ENCODE results near the gene B3GAT1. TPM values are rescaled to one million over a fixed set of nuclear protein-coding genes. Genes with fewer than 3 reads are reported as not detected.

B3GAT1 gene
- total RNA-seq, 4 donors from 2014 or later: 0.26 to 0.93 (median 0.36) TPM

- H3K27ac ChIP-seq: no peak overlapping the region
- H3K4me1 ChIP-seq: no peaks in the 10 kb centered on the region
- no peak overlapping the region for H3K4me3 ChIP-seq
- no peaks in the 10 kb centered on the region for H3K27me3 ChIP-seq
- no peaks in the 10 kb centered on the region for H3K9me3 ChIP-seq
- WGBS: 91% methylated on average over 16 of the region's 19 CpGs
- TF ChIP-seq CTCF (IDR thresholded peaks at IDR 0.05): no peak
- no peak for TF ChIP-seq POLR2AphosphoS5 (IDR thresholded peaks at IDR 0.05)
- TF ChIP-seq EP300 (IDR thresholded peaks at IDR 0.05): no peak
- no peak for TF ChIP-seq POLR2A (IDR thresholded peaks at IDR 0.05)
- DNase-seq (ENCODE audit: low spot score in 2 of 2): peak; percentile 36 to 71
- no peaks in the 10 kb centered on the region for H3K36me3 ChIP-seq
These were observed 41.3 kb downstream of the B3GAT1 start for GRCh38 chr11:134370526-134371435.

- Histone ChIP-seq H3K4me3 (no peak overlapping the region), H3K36me3 (no peaks in the 10 kb centered on the region), H3K4me1 (no peaks in the 10 kb centered on the region), H3K9me3 (no peaks in the 10 kb centered on the region), H3K27me3 (no peaks in the 10 kb centered on the region), H3K27ac (no peak overlapping the region)
- peak; percentile 55 to 73 for DNase-seq (ENCODE audit: low spot score in 2 of 2)
- 90% methylated on average over 30 of the region's 30 CpGs for WGBS
- no peak for TF ChIP-seq CTCF (IDR thresholded peaks at IDR 0.05)
- no peak for TF ChIP-seq POLR2AphosphoS5 (IDR thresholded peaks at IDR 0.05)
- no peak for TF ChIP-seq EP300 (IDR thresholded peaks at IDR 0.05)
- TF ChIP-seq POLR2A (IDR thresholded peaks at IDR 0.05): no peak
These were observed 42.2 kb downstream of the B3GAT1 start for GRCh38 chr11:134369656-134370525.

GRCh38 chr11:134367781-134368180 is 44.3 kb downstream of the B3GAT1 start:
- TF ChIP-seq POLR2A (IDR thresholded peaks at IDR 0.05): no peak
- no peak for TF ChIP-seq EP300 (IDR thresholded peaks at IDR 0.05)
- TF ChIP-seq CTCF (IDR thresholded peaks at IDR 0.05): no peak
- Histone ChIP-seq H3K9me3 (no peaks in the 10 kb centered on the region), H3K27ac (no peak overlapping the region), H3K27me3 (no peaks in the 10 kb centered on the region), H3K4me1 (no peaks in the 10 kb centered on the region), H3K36me3 (no peaks in the 10 kb centered on the region), H3K4me3 (no peak overlapping the region)
- DNase-seq (ENCODE audit: low spot score in 2 of 2): peak in 1 of 2 donors; percentile 11
- WGBS: 94% methylated on average over 18 of the region's 18 CpGs

- Histone ChIP-seq H3K36me3 (no peaks in the 10 kb centered on the region), H3K9me3 (no peaks in the 10 kb centered on the region), H3K4me1 (no peaks in the 10 kb centered on the region), H3K4me3 (no peak overlapping the region), H3K27ac (no peak overlapping the region), H3K27me3 (no peaks in the 10 kb centered on the region)
- peak in 1 of 2 donors; percentile 11 for DNase-seq (ENCODE audit: low spot score in 2 of 2)
- WGBS: 74% methylated on average over 7 of the region's 7 CpGs
- no peak for TF ChIP-seq POLR2A (IDR thresholded peaks at IDR 0.05)
- no peak for TF ChIP-seq CTCF (IDR thresholded peaks at IDR 0.05)
These were observed 45.8 kb downstream of the B3GAT1 start for GRCh38 chr11:134366254-134366653.
